HG02610 (cell line): ENCODE measurements around the gene NES.

Source experiments
- ATAC-seq: cut with Tn5 transposase; IDR thresholded peaks from one replicate; pipeline ENCODE4 v1.9.1; 2021; ENCODE audit warnings: mild to moderate bottlenecking, moderate library complexity; ENCODE audit not compliant: unreplicated experiment

Gene NES

DNA sequence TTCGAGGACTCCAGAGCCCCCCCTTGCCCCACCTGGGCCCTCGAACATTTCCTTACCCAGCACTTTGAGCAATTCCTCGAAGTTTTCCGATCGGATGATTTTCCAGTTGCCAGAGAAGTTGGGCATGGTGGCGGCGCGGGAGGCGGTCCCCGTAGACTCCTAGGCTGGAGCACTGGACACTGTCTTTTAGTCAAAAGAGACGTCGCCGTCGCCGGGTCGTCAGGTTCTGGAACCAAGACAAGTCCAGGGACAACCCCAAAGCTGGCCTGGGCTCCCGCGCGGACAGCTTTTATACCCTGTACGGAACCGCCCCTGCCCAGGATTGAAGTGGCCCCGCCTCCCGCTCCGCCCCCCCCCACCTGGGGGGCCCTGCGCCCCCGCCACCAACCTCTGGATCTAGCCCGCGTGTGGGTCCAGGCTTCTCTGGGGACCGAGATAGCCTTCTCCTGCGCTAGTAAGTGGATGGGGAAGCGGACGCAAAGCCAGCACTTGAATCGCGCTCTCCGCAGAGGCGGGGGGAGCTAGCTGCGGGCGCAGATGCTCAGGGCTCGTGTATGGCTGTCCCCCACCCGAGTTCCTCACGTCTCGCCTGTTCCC is 28.2 kb upstream of the NES start, which contains the start of gene CRABP2:
TSS of gene CRABP2 (minus strand) at position 263 of the 597 bp plus-strand sequence. CDS start at position 126, 137 bp downstream.
- no peak for ATAC-seq

- no peak for ATAC-seq
These were observed 27.7 kb upstream of the NES start for GRCh38 chr1:156704930-156705320.

- ATAC-seq = no peak
These were observed 27.0 kb upstream of the NES start for GRCh38 chr1:156704166-156704711.

DNA sequence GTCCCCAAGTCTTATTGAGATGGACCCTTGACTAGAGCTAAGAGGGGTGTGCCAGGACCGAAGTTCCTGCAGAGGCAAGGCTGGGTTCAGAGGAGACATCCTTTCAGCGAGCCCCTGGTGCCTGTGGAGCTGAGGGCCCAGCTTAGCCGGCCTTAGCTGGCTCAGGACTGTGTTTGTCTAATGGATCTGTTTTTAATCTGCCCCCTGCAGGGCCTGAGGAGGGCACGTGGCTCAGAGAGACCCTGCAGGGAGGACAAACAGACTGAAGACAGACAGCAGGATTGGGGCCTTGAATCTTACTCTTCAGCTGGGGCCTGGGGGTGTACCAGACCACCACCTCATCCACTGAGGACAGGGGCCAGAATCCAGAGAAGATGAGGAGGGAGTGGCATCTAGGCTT is 26.5 kb upstream of the NES start:
- no peak for ATAC-seq

- ATAC-seq = no peak
These were observed 26.1 kb upstream of the NES start for GRCh38 chr1:156703336-156703735.

- ATAC-seq = no peak
These were observed 23.7 kb upstream of the NES start for GRCh38 chr1:156700736-156701531.

GRCh38 chr1:156698995-156699394 is 21.8 kb upstream of the NES start:
- no peak for ATAC-seq

GRCh38 chr1:156697481-156697880 is 20.3 kb upstream of the NES start:
- ATAC-seq = no peak

DNA sequence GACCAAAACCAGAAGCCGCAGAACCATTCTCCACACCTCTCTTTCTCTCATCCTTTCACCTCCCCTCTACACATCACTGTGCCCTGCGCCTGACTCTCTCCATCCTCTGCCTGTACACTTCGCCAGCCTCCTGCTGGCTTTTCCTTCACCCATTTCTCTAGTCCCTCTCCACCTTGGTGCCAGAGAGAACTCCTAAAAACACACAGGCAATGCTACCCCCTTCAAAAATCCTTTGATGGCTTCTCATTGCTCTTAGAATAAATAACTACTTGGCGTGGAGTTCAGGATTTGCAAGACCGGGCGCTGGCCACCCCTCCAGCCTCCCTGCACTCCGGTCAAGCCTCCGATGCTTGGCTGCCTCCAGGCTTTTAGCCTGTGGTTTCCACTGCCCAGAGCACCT is 19.5 kb upstream of the NES start:
- ATAC-seq = no peak

- ATAC-seq = no peak
These were observed 17.4 kb upstream of the NES start for GRCh38 chr1:156694690-156694962.

DNA sequence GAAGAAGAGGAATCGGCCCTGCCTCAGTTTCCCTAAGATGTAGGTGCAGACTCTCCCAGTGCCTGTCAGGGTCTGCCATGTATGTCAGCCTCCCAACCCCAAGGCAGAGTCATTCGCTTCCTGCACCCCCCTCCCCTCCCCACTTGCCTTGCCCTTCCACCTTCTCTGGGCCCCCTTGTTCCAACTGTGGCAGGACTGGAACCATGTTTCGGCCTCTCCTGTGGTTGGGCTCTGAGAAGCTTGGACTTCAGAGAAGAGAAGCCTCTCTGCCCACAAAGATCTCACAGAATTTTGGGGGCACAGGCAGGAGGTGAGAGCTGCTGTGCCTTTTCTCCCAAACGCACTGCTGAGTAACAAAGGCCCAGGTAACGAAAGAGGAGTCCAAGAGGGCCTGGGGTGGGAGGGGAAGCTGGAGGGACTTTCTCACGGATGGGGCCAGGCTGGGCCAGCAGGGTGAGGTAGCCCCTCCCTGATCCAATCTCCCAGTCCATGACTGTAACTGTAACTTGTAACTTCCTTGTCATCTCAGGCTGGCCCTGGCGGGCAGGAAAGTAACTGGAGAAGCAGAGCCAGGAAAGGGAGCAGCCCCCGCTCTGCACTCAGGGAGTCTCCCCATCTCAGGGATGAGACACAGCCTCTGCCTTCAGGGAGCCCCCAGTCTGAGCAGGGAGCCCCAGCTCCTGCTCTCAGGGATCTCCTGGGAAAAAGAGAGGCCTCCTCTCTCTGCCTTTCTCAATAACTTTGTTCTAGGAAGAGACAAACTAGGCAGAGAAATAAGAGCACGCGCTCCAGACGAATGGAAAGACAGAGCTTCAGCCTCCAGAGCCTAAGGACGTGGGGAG is 16.9 kb upstream of the NES start:
- no peak for ATAC-seq

GRCh38 chr1:156692925-156693847 is 16.0 kb upstream of the NES start:
- ATAC-seq = no peak

DNA sequence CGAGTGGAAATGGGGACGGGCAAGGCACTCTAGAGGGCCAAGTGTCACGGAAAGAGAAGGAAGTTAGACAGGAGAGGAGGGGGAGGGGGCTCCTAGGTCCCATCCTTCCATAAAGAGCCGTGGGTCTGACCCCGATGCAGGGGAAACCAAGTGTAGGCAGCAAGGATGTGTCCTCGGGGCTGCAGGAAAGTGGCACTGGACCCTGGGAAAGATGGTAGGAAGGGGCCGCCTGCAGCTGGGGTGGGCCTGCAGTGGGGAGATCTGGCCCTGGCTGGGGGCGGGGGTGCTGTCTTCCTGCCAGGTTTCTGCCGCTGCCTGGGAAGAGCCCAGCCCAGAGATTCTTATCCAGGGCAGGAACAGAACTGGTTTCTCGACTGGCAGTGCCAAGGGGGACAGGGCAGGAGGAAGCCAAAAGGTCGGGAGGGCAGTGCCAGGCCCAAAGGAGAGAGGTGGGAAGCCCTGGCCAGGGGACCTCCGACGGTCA is 15.3 kb upstream of the NES start:
- no peak for ATAC-seq

DNA sequence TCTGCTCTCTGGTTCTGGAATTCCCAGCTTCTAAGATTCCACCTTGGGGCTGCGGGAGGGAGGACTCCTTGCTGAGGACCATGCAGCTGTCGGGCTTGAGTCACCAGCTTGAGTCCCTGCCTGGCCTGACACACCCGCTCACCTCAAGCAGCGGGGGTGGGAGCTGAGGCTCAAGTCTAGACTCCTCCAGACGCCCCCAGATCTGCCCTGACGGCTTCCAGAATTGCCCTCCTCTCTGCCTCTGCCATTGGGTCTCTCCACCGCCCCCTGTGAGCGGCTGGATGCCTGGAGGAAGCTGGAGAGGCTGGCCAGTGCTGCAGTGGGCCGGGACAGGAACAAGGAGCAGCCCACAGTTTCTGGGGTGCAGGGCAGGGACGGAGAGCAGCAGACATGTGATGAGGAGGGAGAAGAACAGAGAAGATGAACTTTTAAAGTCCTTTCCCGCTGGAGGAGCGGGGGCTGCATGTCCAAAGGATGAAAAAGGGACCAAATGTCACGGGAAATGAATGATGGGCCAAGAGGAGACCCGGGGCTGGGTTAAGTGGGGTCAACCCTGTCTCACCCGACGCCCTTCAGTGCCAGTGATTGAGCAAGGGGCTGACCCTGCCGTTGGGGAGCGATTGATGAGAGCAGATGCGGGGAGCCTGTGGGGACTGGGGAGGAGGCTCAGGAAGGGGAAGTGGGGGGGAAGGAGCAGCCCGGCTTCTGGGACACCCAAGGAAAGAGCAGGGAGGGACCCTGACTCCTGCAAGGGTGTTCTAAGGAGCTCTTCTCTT is 14.6 kb upstream of the NES start:
- ATAC-seq = no peak

GRCh38 chr1:156691191-156691590 is 14.0 kb upstream of the NES start:
- no peak for ATAC-seq

- ATAC-seq = no peak
These were observed 13.4 kb upstream of the NES start for GRCh38 chr1:156690675-156691036.

DNA sequence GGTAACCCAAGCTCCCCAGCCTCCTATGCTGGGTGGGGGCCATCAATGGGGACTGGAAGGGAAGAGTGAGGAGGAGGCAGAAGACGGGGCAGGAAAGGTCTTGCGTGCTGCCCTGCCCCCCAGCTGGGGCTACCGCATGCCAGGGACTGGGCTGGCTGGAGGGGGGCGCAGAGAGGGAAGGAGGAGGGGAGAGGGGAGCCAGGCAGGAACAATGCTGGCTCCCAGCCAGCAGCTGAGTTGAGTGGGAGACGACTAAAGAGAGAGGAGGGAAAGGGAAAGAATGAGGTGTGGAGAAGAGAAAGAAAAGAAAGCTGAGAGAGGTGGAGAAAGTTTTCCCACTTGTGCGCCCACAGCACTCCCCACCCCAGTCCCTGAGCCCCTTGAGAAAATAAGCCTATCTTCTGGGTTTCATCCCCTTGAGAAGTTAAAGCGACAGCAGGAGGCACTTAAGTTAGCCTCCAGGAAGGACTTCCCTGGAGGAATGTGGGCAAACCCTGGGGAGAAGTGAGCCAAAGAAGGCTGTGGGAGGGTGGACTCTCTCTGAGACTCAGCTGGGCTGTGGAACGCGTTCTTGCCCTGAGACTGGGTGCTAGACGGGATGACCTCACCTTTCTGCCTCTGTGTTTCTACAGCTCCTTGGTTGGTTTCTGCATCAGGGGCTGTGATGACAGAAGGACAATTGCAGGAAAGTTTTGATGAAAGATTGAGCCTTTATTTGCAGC is 12.9 kb upstream of the NES start:
- ATAC-seq = no peak

GRCh38 chr1:156689035-156689952 is 12.1 kb upstream of the NES start:
- peak; percentile 70 for ATAC-seq
